Embryonic facial prominence (tissue), 1 donor: ENCODE results near the gene RPS6KA6.

Source experiments
- DNase-seq: peaks from one replicate; pipeline ENCODE4 v3.0.0-alpha.2; 2016; ENCODE audit errors: extremely low spot score

RPS6KA6 gene

GRCh38 chrX:84187533-84188319, at the start of gene RPS6KA6:
Gene RPS6KA6 (minus strand): TSS chrX:84188199. CDS start chrX:84187899, 300 bp downstream.
- DNase-seq = no peak

- no peak for DNase-seq
Observed at GRCh38 chrX:84224741-84225140, 36.7 kb upstream of the RPS6KA6 start.

GRCh38 chrX:84223261-84223660, 35.3 kb upstream of the RPS6KA6 start:
- DNase-seq = no peak

DNA sequence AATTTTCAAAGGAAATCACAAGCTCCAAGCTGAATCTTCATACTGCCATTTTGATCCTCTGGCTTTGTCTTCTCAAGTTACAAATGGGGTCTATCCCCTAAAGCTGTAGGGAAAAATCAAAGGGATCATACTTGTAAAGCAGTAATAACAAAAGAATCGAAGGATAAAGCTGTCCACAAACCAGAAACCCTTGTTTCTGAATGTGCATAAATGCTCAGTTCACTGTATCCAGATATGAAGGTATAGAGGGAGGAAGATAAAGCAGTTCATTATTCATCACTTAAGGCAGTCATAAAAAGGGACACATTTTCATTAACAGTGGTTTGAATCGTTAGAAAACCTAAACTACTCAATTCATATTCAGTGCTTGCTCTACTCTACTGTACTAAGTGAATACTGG, 33.2 kb upstream of the RPS6KA6 start:
- DNase-seq = no peak

DNA sequence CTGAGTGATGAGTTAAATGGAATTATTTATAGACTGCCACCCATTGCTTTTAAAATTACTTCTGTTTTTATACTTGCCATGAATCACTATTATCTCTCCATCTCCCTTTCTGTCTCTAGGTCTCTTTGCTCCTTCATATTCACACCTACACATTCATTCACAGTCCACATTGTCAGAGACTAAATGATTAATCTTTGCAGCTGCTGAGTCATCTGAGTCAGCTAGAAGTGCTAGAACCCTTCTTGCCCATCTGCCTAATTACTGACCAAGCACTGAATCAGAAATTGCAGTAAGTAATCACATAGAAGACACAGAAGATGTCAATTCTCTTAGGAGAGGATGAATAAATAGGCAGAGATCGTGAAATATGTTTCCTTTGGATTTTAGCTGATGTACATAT, 31.6 kb upstream of the RPS6KA6 start:
- no peak for DNase-seq

DNA sequence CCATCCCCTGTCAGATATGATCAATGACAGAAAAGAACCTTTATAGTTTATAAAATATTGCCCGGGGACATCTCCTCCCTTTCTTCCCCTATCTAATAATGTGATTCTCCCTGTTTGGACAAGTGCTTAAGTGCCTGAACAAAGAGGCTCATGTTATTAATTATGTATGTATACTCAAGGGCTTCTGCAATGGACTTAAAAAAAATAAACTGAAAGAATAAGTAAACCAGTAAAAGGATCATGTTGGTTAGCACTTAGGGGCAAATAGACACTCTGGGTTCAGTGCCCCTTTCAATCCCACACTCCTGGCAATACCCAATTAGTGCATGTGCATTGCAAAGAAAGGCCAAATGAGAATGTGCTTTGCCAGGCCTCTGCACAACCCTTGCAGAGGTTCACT, 30.7 kb upstream of the RPS6KA6 start:
- no peak for DNase-seq

GRCh38 chrX:84216881-84217280, 28.9 kb upstream of the RPS6KA6 start:
- DNase-seq = no peak

DNA sequence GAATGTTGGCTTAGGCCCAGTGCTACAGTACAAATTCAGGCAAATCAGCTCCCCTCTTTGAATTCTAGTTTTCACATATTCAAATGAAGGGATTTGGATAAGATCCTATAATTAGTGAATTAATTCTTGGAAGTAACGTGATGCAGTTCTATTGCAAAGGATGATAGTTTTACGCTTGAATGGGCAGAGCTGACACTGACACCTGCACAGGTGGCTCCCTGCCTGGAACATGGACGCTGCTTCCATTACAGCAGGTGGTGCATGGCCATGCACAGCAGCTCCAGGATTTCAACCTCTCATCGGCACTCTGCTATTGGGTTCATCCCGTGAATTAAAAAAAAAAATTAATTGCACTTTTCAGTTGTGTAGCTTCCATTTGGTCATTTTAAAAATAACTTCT, 28.4 kb upstream of the RPS6KA6 start:
- DNase-seq = no peak

DNA sequence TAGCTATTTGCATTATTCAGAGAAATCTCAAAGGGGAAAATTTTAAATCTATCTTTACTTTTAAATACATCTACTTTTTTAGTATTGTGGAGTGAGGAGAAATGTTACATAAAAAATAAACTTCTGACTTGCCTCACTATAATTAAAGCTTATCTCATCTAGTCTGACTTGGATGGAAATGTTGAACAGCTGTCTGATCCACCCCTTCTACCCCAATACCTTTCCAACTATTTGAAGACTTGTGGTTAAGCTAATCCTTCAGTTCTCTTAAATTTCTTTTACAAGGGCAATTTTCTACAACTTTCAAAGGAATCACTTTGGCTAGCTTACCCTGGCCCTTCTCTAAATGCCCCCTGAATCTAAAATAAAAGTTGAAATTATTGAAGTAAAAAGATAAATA, 17.3 kb upstream of the RPS6KA6 start:
- no peak for DNase-seq

GRCh38 chrX:84199688-84200087, 11.7 kb upstream of the RPS6KA6 start:
- DNase-seq = no peak

- no peak for DNase-seq
Observed at GRCh38 chrX:84197550-84197949, 9.6 kb upstream of the RPS6KA6 start.

- no peak for DNase-seq
Observed at GRCh38 chrX:84192006-84192405, 4.0 kb upstream of the RPS6KA6 start.

- DNase-seq = no peak
Observed at GRCh38 chrX:84189125-84189524, 1.1 kb upstream of the RPS6KA6 start.

- peak; percentile 76 for DNase-seq
Observed at GRCh38 chrX:84188320-84188834, 378 bp upstream of the RPS6KA6 start.

DNA sequence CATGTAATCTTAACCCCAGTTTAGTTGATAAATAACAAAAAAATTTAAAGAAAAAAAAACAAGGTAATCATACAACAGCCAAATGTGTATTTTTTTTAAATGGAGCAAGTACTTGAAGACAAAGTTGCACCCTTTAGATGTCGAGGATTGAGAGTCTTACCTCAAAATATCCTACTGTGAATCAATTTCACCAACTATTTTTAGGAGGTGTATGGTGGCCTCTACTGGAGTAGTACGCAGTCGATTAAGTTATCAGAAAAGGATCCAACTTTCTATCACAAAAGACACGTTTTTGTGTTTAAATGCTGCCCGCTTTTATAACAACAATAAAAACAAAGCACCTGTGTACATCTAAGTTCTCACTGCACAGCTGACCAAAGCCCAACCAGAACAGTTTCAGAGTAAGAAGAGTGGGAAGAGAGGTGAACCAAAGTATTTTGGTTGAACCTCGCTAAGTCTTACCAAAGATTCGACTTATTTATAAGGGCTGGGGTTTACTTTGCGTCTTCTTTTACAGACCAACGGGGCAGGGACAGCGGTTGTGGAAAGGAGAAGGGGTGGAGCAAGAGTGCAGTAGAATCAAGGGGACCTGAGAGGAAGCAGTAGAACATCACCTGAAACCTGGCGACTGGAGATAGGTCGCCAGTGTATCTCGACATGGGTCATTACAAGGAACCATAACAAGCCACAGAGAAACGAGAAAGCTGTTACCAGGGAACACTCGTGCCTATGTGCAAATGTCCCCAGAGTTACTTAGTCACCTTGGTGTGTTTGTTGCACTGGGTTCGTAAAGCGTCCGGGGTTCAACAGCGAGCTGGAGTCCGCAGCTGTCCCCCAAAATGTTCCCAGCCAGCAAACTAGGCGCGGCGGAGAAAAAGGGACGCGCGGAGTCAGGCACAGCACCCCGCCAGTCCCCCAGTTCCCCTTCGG, 1.1 kb downstream of the RPS6KA6 start:
- no peak for DNase-seq

GRCh38 chrX:84182516-84182915, 5.5 kb downstream of the RPS6KA6 start:
- no peak for DNase-seq

DNA sequence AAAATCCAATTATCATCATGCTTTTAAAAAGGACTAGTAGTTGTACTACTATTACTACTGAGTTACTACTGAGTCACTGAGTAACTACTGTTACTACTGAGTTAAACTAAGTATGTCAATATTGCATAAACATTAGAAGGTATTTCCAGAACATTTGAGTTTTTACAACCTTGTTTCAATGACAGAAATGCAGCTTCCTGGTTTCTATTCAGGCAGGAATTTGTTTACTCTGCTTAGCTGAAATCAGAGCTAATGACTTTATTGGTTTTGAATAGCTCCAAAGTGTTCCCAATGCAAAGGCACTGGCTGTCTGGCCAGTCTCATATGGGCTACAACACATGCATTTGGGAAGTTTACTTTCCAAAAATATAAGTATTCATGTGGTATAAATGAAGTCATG, 12.0 kb downstream of the RPS6KA6 start:
- no peak for DNase-seq

- no peak for DNase-seq
Observed at GRCh38 chrX:84175274-84175673, 12.7 kb downstream of the RPS6KA6 start.

DNA sequence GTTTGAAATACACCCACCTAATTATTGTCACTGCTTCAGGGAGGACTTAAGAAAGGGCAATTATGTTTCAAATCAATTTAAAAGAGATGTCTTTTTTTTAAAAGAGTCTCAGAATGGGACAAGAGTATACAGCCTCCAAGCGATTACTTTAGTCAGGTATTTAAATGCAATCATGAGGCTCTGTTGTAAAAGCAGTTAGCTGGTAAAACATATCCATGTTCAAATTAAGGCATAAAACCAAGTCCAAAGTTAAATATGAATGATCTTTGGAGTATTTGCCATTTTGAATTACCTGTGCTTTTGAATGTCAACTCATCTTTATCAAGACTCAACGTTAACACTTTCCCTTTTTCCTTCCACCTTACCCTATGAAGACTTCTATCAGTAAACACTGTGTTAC, 13.7 kb downstream of the RPS6KA6 start:
- DNase-seq = no peak

DNA sequence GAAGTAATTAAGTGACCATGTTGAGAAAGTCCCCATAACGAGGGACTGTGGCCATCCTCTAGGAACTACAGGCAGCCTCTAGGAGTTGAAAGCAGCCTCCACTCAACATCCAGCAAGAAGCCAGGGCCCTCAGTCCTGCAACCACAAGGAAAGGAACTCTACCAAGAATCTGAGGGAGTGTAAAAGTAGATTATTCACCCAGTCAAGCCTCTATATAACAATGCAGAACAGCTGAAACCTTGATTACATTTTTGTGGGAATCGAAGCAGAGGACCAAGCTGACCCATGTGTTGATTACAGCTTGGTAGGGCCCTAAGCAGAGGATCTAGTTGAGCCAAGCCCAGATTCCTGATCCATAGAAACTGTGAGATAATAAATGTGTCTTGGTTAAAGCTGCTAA, 17.1 kb downstream of the RPS6KA6 start:
- no peak for DNase-seq

GRCh38 chrX:84168574-84168973, 19.4 kb downstream of the RPS6KA6 start:
- no peak for DNase-seq

GRCh38 chrX:84168095-84168494, 19.9 kb downstream of the RPS6KA6 start:
- no peak for DNase-seq

GRCh38 chrX:84165711-84166110, 22.3 kb downstream of the RPS6KA6 start:
- no peak for DNase-seq
